MM.1S (cell line): ENCODE results near the gene ZNF697.

Experiments used
- DNase-seq: peaks from one replicate; pipeline ENCODE4 v3.0.0-alpha.2; 2015
- H2AFZ ChIP-seq: fragments of 300-600 bp; sonication (generic); 2 replicates; pipeline ENCODE4 v1.6.0; 2016; ENCODE audit warnings: antibody characterized with exemption, low read length
- H3F3A ChIP-seq: fragments of 300-600 bp; sonication (generic); 2 replicates; pipeline ENCODE4 v1.6.1; 2016; ENCODE audit warnings: mild to moderate bottlenecking, antibody characterized with exemption, low read length, moderate library complexity, mixed read lengths; ENCODE audit not compliant: insufficient read depth
- H3K27ac ChIP-seq: fragments of 300-600 bp; sonication (generic); 2 replicates; pipeline ENCODE4 v1.5.1; 2016; ENCODE audit warnings: mild to moderate bottlenecking, low read length
- H3K27me3 ChIP-seq: fragments of 300-600 bp; sonication (generic); replicated peaks from 2 replicates; pipeline ENCODE4 v1.6.0; 2016; ENCODE audit warnings: low read length; ENCODE audit not compliant: insufficient read depth
- H3K36me3 ChIP-seq: fragments of 300-600 bp; sonication (generic); replicated peaks from 2 replicates; pipeline ENCODE4 v1.6.1; 2016; ENCODE audit warnings: mild to moderate bottlenecking, low read length, mixed read lengths; ENCODE audit not compliant: insufficient read depth
- H3K4me1 ChIP-seq: fragments of 300-600 bp; sonication (generic); 2 replicates; pipeline ENCODE4 v1.6.1; 2016; ENCODE audit warnings: low read length, mixed read lengths
- H3K4me2 ChIP-seq: fragments of 300-600 bp; sonication (generic); 2 replicates; pipeline ENCODE4 v1.6.0; 2016; ENCODE audit warnings: low read depth, low read length
- H3K4me3 ChIP-seq: fragments of 300-600 bp; sonication (generic); 2 replicates; pipeline ENCODE4 v1.5.1; 2016; ENCODE audit warnings: low read length, mixed read lengths
- H3K79me2 ChIP-seq: fragments of 300-600 bp; sonication (generic); 2 replicates; pipeline ENCODE4 v1.6.1; 2016; ENCODE audit warnings: mixed run types, low read length, mixed read lengths
- H3K9ac ChIP-seq: fragments of 300-600 bp; sonication (generic); 2 replicates; pipeline ENCODE4 v1.6.1; 2016; ENCODE audit warnings: low read length, mixed read lengths
- H3K9me2 ChIP-seq: fragments of 300-600 bp; sonication (generic); replicated peaks from 2 replicates; pipeline ENCODE4 v1.6.1; 2016; ENCODE audit warnings: mild to moderate bottlenecking, low read length, mixed read lengths; ENCODE audit not compliant: insufficient read depth
- H3K9me3 ChIP-seq: fragments of 300-600 bp; sonication (generic); replicated peaks from 2 replicates; pipeline ENCODE4 v1.6.1; 2016; ENCODE audit warnings: mild to moderate bottlenecking, low read length, mixed read lengths; ENCODE audit not compliant: insufficient read depth
- H4K20me1 ChIP-seq: fragments of 300-600 bp; sonication (generic); 2 replicates; pipeline ENCODE4 v1.6.1; 2016; ENCODE audit warnings: mild to moderate bottlenecking, low read length, moderate library complexity, mixed read lengths; ENCODE audit not compliant: insufficient read depth
- EZH2 ChIP-seq: fragments of 300-600 bp; sonication (generic); optimal IDR thresholded peaks from 2 replicates; pipeline ENCODE3; 2017; ENCODE audit warnings: low read depth, mild to moderate bottlenecking, antibody characterized with exemption, low read length, mixed read lengths
- EZH2phosphoT487 ChIP-seq: fragments of 300-600 bp; sonication (generic); IDR thresholded peaks from 2 replicates; pipeline ENCODE4 v1.6.1; 2018; ENCODE audit warnings: antibody characterized with exemption, low read length
- TF ChIP-seq, protein P1 (sequence below): fragments of 300-600 bp; sonication (generic); IDR thresholded peaks from 2 replicates; pipeline ENCODE4 v1.5.1; 2016; ENCODE audit warnings: antibody characterized with exemption, low read length, mixed read lengths

ZNF697 gene

GRCh38 chr1:119646521-119647227 lies 1.4 kb downstream of the ZNF697 start:
- Histone ChIP-seq H3F3A (no peaks in the 10 kb centered on the region), H3K9ac (no peak overlapping the region), H3K27me3 (no peaks in the 10 kb centered on the region), H3K4me2 (no peak overlapping the region), H3K27ac (no peak overlapping the region), H3K9me2 (no peaks in the 10 kb centered on the region), H2AFZ (no peak overlapping the region), H3K79me2 (no peaks in the 10 kb centered on the region), H3K9me3 (no peaks in the 10 kb centered on the region), H4K20me1 (no peaks in the 10 kb centered on the region), H3K4me1 (no peaks in the 10 kb centered on the region), H3K36me3 (no peaks in the 10 kb centered on the region), H3K4me3 (no peak overlapping the region)
- TF ChIP-seq, protein P1, sequence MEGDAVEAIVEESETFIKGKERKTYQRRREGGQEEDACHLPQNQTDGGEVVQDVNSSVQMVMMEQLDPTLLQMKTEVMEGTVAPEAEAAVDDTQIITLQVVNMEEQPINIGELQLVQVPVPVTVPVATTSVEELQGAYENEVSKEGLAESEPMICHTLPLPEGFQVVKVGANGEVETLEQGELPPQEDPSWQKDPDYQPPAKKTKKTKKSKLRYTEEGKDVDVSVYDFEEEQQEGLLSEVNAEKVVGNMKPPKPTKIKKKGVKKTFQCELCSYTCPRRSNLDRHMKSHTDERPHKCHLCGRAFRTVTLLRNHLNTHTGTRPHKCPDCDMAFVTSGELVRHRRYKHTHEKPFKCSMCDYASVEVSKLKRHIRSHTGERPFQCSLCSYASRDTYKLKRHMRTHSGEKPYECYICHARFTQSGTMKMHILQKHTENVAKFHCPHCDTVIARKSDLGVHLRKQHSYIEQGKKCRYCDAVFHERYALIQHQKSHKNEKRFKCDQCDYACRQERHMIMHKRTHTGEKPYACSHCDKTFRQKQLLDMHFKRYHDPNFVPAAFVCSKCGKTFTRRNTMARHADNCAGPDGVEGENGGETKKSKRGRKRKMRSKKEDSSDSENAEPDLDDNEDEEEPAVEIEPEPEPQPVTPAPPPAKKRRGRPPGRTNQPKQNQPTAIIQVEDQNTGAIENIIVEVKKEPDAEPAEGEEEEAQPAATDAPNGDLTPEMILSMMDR: no peak
- no peak for DNase-seq

GRCh38 chr1:119639109-119639508 lies 9.0 kb downstream of the ZNF697 start:
- Histone ChIP-seq H2AFZ (no peak overlapping the region), H3K4me2 (no peak overlapping the region), H3K79me2 (no peaks in the 10 kb centered on the region), H4K20me1 (no peaks in the 10 kb centered on the region), H3K27me3 (no peaks in the 10 kb centered on the region), H3K36me3 (no peaks in the 10 kb centered on the region), H3K4me1 (no peaks in the 10 kb centered on the region), H3K9ac (no peak overlapping the region), H3K9me2 (no peaks in the 10 kb centered on the region), H3K27ac (no peak overlapping the region), H3F3A (no peaks in the 10 kb centered on the region), H3K4me3 (no peak overlapping the region), H3K9me3 (no peaks in the 10 kb centered on the region)
- DNase-seq: no peak
- TF ChIP-seq, protein P1: no peak
- TF ChIP-seq EZH2: no peak
- no peak for TF ChIP-seq EZH2phosphoT487

DNA sequence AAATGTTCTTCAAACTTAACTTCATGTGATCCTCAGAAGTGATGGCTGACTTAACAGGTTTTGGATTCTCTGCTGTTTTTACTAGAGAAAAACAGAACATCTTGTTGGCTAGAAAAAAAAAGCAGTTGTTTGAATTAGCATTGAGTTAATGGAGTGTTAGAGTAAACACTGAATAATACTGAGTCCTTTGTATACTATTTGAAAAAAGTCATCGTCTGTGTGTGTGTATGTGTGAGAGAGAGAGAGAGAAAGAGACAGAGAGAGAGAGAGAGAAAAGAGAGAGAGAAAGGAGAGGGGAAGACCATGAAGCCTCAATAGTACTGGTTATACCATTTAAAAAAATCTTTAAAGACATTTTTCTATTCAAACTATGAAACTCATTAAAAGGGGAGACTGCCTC lies 10.4 kb downstream of the ZNF697 start:
- H3K4me2 ChIP-seq: no peak overlapping the region
- H3K4me3 ChIP-seq: no peak overlapping the region
- no peak for DNase-seq
- no peaks in the 10 kb centered on the region for H3F3A ChIP-seq
- H3K9ac ChIP-seq: no peak overlapping the region
- no peak overlapping the region for H2AFZ ChIP-seq
- no peaks in the 10 kb centered on the region for H3K9me3 ChIP-seq
- no peaks in the 10 kb centered on the region for H3K79me2 ChIP-seq
- TF ChIP-seq, protein P1: no peak
- no peak for TF ChIP-seq EZH2phosphoT487
- no peak for TF ChIP-seq EZH2
- H3K9me2 ChIP-seq: no peaks in the 10 kb centered on the region
- H4K20me1 ChIP-seq: no peaks in the 10 kb centered on the region
- no peaks in the 10 kb centered on the region for H3K36me3 ChIP-seq
- no peak overlapping the region for H3K27ac ChIP-seq
- H3K27me3 ChIP-seq: no peaks in the 10 kb centered on the region
- H3K4me1 ChIP-seq: no peaks in the 10 kb centered on the region
